A549 treated with AZD2906 at 1 μM for 4 hours (cell line): ENCODE measurements around the gene ABCA7. TPM values are rescaled to one million over a fixed set of nuclear protein-coding genes. Genes with fewer than 3 reads are reported as not detected.

Experiments
- total RNA-seq: library from RNA; stranded (reverse); fragments of 200-300 nt; extraction: Qiagen RNA extraction; gene quantifications from 5 replicates; pipeline ENCODE4 v1.2.3, GENCODE V29; 2022

ABCA7 gene
- 13.3 to 21.7 TPM (median 16.4 TPM) in 5 replicates for total RNA-seq

DNA sequence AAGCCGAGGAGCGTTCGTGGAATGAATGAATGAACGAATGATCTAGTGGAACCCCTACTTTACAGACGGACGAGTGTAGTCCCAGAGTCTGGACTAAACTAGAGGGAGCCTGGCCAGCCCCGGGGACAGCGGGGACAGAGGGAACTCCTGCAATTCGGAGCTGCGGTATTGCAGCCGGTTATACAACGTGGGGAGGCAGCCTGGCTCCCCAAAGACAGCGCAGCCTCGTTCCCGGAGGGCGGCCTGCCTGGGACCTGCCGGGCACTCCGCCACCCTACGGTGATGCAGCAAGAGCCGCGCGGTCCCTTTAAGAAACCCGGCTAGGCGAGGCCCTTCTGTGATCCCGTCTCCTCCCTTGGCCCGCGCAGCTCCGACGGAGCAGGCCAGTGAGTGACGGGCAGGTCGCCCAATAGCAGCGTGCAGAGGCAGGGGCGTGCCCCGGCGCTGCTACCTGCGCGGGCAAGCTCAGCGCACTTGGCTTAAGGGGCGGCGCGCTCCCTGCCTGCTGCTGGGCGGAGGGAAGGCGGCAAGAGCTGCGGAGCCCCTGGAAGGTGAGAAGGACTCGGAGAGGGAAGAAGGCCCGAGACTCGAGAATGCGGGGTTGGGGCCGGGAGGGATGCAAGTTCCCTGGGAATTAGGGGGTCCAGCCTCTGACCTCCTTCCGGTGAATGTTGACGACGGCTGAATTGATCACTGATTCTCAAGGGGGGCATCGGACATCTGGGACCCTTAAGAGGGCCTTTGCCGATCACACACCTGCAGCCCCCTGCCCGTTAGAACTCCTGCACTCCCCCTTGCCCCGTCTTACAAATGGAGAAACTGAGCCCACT lies at the start of gene ABCA7:
Gene ABCA7 (plus strand): TSS at position 462 of the 830 bp plus-strand sequence. CDS start 1,255 bp downstream, outside the sequence.

GRCh38 chr19:1000095-1000494 lies 39.8 kb upstream of the ABCA7 start, which contains the start of gene GRIN3B:
TSS of gene GRIN3B (plus strand) at chr19:1000419. CDS start at chr19:1000438, 19 bp downstream.

GRCh38 chr19:1020868-1021425 lies 19.0 kb upstream of the ABCA7 start, which contains the start of gene TMEM259:
TSS of gene TMEM259 (minus strand) at chr19:1021123. CDS start at chr19:1020996, 127 bp downstream.

DNA sequence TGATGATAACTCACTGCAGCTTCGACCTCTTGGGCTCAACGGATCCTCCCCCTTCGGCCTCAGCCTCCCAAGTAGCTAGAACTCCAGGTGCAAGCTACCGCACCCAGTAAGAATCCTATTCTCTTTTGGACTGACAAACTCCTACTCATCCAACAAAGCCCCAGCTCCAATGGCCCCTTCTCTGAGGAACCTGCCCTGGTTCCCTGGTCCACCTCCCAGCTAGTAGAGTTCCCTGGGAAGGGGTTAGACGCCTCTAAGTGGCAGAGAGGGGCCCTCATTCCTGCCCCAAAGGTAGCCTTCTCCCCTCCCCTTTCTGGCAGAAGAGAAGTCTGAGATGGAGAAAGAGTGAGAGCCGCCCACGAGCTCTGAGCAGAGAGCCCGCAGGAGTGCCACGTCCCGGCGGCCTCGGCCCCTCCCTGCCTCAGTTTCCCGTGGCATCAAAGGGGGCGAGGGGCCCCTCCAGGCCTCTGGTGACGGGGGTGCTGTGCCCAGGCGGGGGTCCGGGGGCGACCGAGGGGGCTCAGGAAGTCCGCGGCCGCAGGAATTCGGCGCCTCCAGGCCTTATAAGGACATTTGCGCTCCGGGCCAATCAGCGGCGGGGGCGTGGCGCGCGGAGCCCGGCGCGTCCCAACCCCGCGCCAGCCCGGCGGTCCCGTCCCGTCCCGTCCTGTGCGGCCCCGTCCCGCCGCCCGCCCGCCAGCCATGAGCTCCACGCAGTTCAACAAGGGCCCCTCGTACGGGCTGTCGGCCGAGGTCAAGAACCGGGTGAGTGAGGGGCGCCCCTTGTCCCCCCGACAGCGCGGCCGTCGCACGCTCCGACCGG lies 13.7 kb upstream of the ABCA7 start, which contains the start of gene CNN2:
Gene CNN2 (plus strand): TSS at position 649 of the 823 bp plus-strand sequence. CDS start 54 bp downstream, at position 703.

DNA sequence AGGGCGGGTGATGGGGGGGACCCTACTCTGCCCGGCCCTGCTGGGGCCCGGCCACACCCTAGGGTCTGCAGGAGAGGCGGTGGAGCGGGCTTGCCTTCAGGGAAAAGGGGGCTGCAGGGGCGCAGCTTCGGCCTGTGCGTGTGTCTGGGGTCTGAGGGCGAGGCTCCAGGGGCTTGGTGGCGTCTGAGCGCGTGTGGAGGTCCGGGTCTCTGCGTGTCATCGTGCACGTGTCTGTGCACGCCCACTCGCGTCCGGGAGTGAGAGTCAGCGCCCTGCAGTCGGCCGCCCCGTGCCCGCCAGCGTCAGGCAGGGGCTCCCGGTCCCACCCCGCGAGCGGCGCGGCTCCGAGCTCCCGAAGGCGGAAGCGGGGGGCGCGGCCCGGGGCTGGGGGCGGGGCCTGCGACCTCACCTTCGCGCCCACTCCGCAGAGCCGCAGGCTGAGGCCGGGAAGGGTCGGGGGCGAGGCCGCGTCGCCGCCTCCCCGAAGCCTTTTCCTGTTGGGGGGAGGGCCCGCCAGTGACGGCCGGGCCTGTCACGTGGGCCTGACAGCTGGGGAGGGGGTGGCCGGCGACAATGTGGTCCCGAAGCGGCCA lies 26.9 kb downstream of the ABCA7 start, which contains the start of gene ARHGAP45:
Gene ARHGAP45 (plus strand): TSS at position 420 of the 593 bp plus-strand sequence. CDS start 239 bp downstream, outside the sequence.

GRCh38 chr19:1094978-1095701 lies 55.2 kb downstream of the ABCA7 start, which contains the start of gene POLR2E:
TSS of gene POLR2E (minus strand) at chr19:1095375. CDS start at chr19:1095315, 60 bp downstream.

GRCh38 chr19:1103708-1104310 lies 63.9 kb downstream of the ABCA7 start, which contains the start of gene GPX4:
TSS of gene GPX4 (plus strand) at chr19:1103994. CDS start at chr19:1104044, 50 bp downstream.

Other genes starting within 250 kb of the ABCA7 start
- 194 to 234 TPM (median 198 TPM) in 5 replicates for gene PTBP1, start 242.7 kb upstream of the ABCA7 start, total RNA-seq
- 3.1 to 5.0 TPM (median 4.7 TPM) in 5 replicates for gene PLPPR3, start 218.2 kb upstream of the ABCA7 start, total RNA-seq
- gene AZU1, start 212.3 kb upstream of the ABCA7 start, total RNA-seq, result 0.11 to 0.24 TPM (median 0.20 TPM) in 5 replicates
- 0.15 to 0.60 TPM (median 0.43 TPM) in 5 replicates for gene PRTN3, start 199.1 kb upstream of the ABCA7 start, total RNA-seq
- gene ELANE, start 187.8 kb upstream of the ABCA7 start, total RNA-seq, result 0.14 to 0.23 TPM (median 0.16 TPM) in 5 replicates
- 10.6 to 25.0 TPM (median 22.7 TPM) in 5 replicates for gene CFD, start 180.4 kb upstream of the ABCA7 start, total RNA-seq
- gene MED16, start 146.9 kb upstream of the ABCA7 start, total RNA-seq, result 14.3 to 26.1 TPM (median 24.5 TPM) in 5 replicates
- gene RNU6-9, start 146.6 kb upstream of the ABCA7 start, total RNA-seq, result not detected in 5 replicates
- gene R3HDM4, start 126.9 kb upstream of the ABCA7 start, total RNA-seq, result 28.8 to 39.9 TPM (median 38.1 TPM) in 5 replicates
- gene KISS1R, start 122.8 kb upstream of the ABCA7 start, total RNA-seq, result 0.25 to 0.48 TPM (median 0.41 TPM) in 5 replicates
- 3.8 to 6.8 TPM (median 5.1 TPM) in 5 replicates for gene ARID3A, start 114.1 kb upstream of the ABCA7 start, total RNA-seq
- 48.2 to 72.0 TPM (median 68.3 TPM) in 5 replicates for gene WDR18, start 55.8 kb upstream of the ABCA7 start, total RNA-seq
- gene GRIN3B, start 39.7 kb upstream of the ABCA7 start, total RNA-seq, result 2.5 to 3.5 TPM (median 3.2 TPM) in 5 replicates
- 80.7 to 142 TPM (median 126 TPM) in 5 replicates for gene TMEM259, start 19.0 kb upstream of the ABCA7 start, total RNA-seq
- gene RNU6-2, start 18.6 kb upstream of the ABCA7 start, total RNA-seq, result not detected in 5 replicates
- gene CNN2, start 13.5 kb upstream of the ABCA7 start, total RNA-seq, result 77.2 to 98.9 TPM (median 91.0 TPM) in 5 replicates
- gene ARHGAP45, start 27.1 kb downstream of the ABCA7 start, total RNA-seq, result 2.8 to 5.5 TPM (median 5.4 TPM) in 5 replicates
- gene POLR2E, start 55.3 kb downstream of the ABCA7 start, total RNA-seq, result 193 to 258 TPM (median 237 TPM) in 5 replicates
- 415 to 542 TPM (median 517 TPM) in 5 replicates for gene GPX4, start 63.9 kb downstream of the ABCA7 start, total RNA-seq
- gene SBNO2, start 134.2 kb downstream of the ABCA7 start, total RNA-seq, result 22.2 to 34.9 TPM (median 32.9 TPM) in 5 replicates
- 32.1 to 38.5 TPM (median 36.4 TPM) in 5 replicates for gene STK11, start 165.7 kb downstream of the ABCA7 start, total RNA-seq
- 2.7 to 5.1 TPM (median 4.3 TPM) in 5 replicates for gene CBARP, start 197.9 kb downstream of the ABCA7 start, total RNA-seq
- 80.5 to 189 TPM (median 176 TPM) in 5 replicates for gene ATP5F1D, start 201.6 kb downstream of the ABCA7 start, total RNA-seq
- gene MIDN, start 208.5 kb downstream of the ABCA7 start, total RNA-seq, result 50.1 to 57.1 TPM (median 55.1 TPM) in 5 replicates
- 92.3 to 213 TPM (median 104 TPM) in 5 replicates for gene CIRBP, start 229.2 kb downstream of the ABCA7 start, total RNA-seq
- gene FAM174C, start 235.4 kb downstream of the ABCA7 start, total RNA-seq, result 45.2 to 91.9 TPM (median 83.0 TPM) in 5 replicates
- gene EFNA2, start 245.8 kb downstream of the ABCA7 start, total RNA-seq, result 1.2 to 2.5 TPM (median 2.3 TPM) in 5 replicates